Suprapubic skin (tissue), 4 donors: ENCODE data around the gene PKD2L1.

Experiments used
- POLR2A ChIP-seq, 2 donors: fragments of 450-650 bp; IDR thresholded peaks; one replicate each; pipeline ENCODE4 v1.6.1; 2017; ENCODE audit warnings: antibody characterized with exemption in 2 of 2, mild to moderate bottlenecking in 2 of 2, moderate library complexity in 2 of 2
- POLR2AphosphoS5 ChIP-seq, 3 donors: sonication (generic); formaldehyde crosslinking; IDR thresholded peaks; one replicate each; pipeline ENCODE4 v1.6.1; 2017; ENCODE audit warnings: antibody characterized with exemption in 3 of 3
- TF ChIP-seq, protein P1 (sequence below), 2 donors: fragments of 200-600 bp in 1 of 2; fragments of 450-650 bp in 1 of 2; sonication (generic) in 1 of 2; IDR thresholded peaks; one replicate each; pipeline ENCODE4 v1.5.1; 2016 to 2019; ENCODE audit warnings: antibody characterized with exemption in 2 of 2, mild to moderate bottlenecking in 1 of 2, moderate library complexity in 1 of 2

DNA sequence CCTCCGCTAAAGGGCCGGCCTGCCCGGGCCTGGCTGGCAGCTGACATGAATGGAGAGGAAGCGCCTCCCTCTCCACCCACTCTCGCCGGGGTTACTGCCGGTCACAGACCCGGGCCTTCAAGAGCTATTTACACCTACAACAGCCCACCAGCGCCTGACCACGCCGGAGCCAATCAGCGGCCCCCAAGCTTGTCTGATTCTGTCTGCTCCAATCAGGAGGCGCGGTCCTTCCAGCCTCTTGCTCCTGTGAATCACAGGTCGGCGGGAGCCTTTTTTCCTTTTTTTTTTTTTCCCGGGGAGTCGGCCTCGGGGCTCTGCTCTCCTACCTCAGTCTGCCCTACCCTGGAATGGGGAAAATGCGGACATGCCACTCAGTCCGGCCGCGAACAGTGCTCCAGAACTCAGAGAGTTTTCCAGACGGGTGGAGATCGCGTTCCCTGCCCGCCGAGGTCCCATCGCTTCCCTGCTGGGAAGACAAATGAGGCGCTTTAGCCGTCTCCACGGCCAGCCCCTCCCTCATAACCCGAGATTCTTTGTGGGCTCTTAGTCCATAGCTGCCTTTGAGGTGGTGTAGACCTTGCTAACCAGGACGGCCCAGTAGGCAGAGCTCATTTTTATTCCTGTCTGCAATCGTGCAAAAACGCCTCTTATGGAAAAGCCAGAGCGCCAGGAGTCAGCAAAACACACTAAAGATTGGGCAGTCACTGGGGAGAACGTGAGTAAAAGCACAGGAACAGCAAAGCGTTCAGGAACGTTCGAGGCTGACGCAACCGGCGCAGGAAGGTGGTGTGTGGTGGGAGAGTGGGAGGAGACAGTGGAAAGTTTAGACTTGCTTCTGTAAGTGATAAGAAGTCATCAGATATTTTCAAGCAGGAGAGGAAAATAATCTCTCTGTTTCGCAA is 43.5 kb upstream of the PKD2L1 start:
- TF ChIP-seq POLR2A (IDR thresholded peaks at IDR 0.05): peak in 1 of 2 donors; percentile 11
- TF ChIP-seq, protein P1, sequence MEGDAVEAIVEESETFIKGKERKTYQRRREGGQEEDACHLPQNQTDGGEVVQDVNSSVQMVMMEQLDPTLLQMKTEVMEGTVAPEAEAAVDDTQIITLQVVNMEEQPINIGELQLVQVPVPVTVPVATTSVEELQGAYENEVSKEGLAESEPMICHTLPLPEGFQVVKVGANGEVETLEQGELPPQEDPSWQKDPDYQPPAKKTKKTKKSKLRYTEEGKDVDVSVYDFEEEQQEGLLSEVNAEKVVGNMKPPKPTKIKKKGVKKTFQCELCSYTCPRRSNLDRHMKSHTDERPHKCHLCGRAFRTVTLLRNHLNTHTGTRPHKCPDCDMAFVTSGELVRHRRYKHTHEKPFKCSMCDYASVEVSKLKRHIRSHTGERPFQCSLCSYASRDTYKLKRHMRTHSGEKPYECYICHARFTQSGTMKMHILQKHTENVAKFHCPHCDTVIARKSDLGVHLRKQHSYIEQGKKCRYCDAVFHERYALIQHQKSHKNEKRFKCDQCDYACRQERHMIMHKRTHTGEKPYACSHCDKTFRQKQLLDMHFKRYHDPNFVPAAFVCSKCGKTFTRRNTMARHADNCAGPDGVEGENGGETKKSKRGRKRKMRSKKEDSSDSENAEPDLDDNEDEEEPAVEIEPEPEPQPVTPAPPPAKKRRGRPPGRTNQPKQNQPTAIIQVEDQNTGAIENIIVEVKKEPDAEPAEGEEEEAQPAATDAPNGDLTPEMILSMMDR (IDR thresholded peaks at IDR 0.05): no peak
- peak in 1 of 3 donors; percentile 7 for TF ChIP-seq POLR2AphosphoS5 (IDR thresholded peaks at IDR 0.05)
